ENCODE data around the gene ARID1A.
"Not testable (repeated sequence)": the region's sequence is repeated elsewhere in the genome, so short reads cannot be mapped to it uniquely, and the experiment has no call there.

Gene ARID1A

DNA sequence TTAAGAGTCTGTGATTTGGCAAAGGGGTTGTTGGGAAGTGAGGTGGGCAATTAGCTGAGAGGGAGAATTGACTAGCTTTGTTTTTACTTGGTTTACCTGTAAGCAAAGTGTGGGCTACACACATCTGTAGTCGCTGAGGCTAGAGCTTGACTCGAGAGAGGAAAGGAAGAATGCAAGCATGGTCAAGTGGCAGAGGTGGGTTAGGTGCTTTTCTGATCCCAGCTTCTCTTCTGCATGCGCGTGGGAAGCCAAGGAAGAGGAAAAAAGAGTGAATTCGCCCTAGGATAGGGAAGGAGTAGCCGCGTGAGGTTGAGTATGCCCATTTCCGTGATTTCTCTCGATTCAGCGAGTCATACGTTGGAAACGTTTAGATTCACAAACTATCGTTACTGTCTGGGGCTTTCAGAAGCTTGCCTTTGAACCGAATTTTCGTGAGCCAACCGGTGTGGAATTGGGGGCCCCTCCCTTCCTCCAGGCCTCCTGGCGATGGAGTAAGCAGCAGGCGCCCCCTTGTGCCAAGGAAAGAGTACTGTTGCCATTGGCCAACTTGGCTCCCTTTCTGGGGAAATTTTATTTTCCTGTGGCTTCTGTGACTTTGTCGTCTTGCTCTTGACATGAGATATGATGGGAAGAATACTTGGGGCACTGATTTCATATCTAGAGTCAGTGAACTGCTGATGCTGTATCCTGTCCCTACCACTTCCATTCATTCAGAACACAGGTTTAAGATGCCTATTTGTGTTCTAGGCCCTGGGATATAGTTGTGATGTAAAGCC is 93.2 kb downstream of the ARID1A start:
- peak; percentile 87 for DNase-seq

DNA sequence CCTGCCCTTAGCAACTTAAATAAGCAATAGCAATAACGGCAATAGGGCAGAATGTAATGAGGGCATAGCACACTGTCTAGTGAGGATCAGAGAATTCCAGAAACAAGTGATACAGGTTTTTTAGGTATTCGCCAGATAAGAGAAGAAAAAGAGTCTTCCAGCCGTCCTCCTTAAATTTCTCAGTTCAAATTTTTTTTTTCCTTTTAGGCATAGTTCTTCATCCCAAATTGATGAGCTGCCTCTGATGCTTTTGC is 93.7 kb downstream of the ARID1A start:
- no peak for DNase-seq

- DNase-seq = no peak
These were observed 94.1 kb downstream of the ARID1A start for GRCh38 chr1:26789931-26790330.

- no peak for DNase-seq
These were observed 94.7 kb downstream of the ARID1A start for GRCh38 chr1:26790551-26790953.

GRCh38 chr1:26791148-26791547 is 95.3 kb downstream of the ARID1A start:
- DNase-seq = no peak

GRCh38 chr1:26791626-26792025 is 95.8 kb downstream of the ARID1A start:
- DNase-seq = no peak

GRCh38 chr1:26792924-26793323 is 97.1 kb downstream of the ARID1A start:
- DNase-seq = no peak

GRCh38 chr1:26794391-26794790 is 98.6 kb downstream of the ARID1A start:
- DNase-seq = no peak

GRCh38 chr1:26797627-26798026 is 101.8 kb downstream of the ARID1A start:
- DNase-seq = no peak

DNA sequence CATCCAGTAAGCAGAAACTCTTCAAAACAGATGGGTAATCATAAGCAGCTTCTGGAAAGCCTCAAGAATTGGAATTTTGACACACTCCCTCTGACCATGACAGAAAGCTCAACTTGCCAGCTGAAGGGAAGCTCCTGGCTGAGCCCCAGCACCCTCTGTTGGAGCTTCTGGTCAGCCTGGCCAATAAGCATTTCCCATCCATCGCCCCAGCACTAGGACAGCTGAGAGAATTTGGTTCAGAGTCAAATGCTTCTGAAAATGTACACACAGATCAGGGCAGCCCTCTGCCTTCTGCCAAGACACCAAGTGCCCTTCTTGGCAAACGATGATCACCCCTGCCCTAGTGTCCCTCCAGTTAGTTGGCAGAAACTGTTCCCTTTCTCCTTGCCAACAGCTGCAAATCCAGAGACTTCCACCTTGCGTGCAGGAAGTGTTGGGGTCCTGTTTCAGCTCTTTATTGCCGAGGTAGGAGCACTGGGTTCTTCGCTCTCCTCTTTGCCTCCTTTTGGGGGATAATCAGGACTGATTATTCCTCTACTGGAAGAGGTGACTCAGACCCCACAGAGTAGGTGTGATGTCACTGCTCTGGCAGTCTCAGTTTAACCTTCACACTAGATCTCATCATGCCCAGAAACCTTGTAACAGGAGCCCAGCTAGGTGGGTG is 103.8 kb downstream of the ARID1A start:
- peak; percentile 73 for DNase-seq

DNA sequence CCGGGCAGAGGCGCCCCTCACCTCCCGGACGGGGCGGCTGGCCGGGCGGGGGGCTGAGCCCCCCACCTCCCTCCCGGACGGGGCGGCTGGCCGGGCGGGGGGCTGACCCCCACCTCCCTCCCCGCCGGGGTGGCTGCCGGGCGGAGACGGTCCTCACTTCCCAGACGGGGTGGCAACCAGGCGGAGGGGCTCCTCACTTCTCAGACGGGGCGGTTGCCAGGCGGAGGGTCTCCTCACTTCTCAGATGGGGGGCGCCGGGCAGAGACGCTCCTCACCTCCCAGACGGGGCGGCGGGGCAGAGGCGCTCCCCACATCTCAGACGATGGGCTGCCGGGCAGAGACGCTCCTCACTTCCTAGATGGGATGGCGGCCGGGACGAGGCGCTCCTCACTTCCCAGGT is 108.1 kb downstream of the ARID1A start:
- not testable (repeated sequence) for DNase-seq

DNA sequence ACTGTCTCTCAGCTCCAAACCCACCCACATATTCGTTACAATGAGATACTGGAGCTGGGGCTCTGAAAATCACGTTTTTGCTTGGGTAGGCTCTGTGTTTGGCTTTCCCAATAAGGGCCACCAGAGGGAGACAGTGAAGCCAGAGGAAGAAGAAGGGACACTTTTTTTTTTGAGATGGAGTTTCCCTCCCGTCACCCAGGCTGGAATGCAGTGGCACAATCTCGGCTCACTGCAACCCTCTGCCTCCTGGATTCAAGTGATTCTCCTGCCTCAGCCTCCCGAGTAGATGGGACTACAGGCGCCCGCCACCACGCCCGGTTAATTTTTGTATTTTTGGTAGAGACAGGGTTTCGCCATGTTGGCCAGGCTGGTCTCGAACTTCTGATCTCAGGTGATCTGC is 114.3 kb downstream of the ARID1A start:
- DNase-seq = peak; percentile 61

DNA sequence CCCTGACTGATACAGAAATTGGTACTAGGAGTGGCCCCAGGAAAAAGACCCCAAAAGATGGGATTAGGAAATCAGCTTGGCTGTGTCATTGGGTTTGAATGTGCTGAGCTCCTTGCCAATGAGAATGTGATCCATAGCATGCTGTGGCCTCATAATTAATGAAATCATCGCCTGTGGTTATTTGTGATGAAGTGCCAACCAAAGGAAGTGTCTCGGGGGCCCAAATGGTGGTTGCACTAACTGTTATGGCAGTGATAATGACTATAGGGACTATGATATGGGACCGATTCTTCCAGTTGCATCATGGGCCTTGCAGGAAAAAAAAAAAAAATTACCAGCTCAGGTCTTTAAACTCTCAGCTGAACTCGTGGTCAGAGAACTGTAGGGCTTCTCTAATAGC is 115.2 kb downstream of the ARID1A start:
- DNase-seq = peak; percentile 43

DNA sequence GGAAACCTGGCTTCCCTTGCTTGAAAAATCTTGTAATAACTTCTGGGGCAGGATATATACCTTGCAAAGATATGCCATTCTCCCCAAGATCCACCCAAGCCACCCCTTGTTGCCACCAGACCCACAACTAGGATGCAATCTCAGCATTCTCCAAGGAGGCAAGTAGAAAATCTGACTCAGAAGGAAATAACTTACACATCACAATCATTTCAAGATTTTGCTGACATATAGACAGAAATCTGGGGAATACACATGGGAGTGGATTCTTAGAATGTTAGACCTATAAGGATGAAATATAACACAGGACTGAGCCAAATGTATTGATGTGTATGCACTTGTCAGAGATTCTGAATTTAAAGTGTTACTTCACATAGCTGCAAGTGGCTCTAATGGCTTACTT is 115.9 kb downstream of the ARID1A start:
- peak; percentile 28 for DNase-seq

GRCh38 chr1:26814377-26814776 is 118.6 kb downstream of the ARID1A start:
- no peak for DNase-seq

DNA sequence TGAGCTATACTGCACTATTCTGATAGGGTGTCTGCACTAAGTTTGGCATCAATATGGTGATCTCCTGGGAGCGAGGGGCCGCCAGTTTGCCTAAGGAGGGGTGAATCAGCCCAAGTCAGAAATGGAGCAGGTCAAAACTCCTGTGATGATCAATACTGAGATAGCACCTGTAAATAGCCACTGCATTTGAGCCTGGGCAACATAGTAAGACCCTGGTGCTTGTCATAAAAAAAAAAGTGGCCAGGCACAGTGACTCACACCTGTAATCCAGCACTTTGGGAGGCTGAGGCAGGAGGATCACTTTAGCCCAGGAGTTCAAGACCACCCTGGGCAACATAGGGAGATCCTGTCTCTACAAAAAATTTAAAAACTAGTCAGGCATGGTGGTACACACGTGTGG is 119.1 kb downstream of the ARID1A start:
- DNase-seq = no peak

DNA sequence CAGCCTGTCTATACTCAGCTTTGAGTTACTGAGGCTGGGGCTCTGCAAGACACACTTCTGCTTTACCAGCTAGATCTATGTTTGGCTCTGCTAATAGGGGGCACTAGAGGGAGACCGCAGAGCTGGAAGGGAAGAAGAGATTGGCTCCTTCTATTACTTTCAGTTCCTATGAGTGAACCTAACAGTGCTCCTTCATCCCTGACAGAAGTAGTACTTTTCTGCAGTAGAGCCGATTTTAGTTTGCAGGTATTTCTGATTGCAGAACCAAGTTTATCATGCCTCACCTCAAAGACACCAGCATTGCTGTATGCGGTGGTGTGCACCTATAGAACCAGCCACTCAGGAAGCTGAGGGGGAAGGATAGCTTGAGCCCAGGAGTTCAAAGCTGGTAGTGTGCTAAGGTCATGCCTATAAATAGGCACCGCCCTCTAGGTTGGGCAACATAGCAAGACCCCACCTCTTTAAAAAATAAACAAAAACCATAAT is 125.0 kb downstream of the ARID1A start:
- DNase-seq = no peak

DNA sequence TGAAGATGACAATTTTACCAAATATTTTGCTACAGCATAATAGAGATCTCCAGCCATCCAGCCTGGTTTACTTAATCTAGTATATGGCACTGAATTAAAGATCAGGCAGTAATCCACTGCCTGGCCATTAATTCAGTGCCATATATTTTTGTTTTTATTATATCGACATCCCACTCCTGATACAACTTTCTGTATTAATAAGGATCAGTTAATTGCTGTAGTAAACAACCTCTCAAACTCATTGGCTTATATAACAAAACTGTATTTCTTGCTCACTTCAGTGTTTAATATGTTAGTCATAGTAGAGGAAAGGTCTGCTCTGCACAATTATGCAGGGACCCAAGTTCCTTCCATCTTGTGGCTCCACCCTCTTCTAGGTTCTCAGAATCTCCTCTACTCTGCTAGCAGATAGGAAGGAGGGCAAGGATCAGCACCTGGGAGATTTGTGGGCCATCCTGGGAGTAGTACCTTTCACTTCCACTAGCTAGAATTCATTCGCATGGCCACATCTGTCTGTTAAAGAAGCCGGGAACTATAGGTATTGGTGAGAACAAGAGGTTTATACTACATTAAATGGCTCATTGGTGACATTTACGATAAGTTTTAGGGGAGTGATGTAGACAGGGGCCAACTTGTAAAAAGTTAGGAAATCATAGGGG is 127.1 kb downstream of the ARID1A start:
- DNase-seq = no peak

DNA sequence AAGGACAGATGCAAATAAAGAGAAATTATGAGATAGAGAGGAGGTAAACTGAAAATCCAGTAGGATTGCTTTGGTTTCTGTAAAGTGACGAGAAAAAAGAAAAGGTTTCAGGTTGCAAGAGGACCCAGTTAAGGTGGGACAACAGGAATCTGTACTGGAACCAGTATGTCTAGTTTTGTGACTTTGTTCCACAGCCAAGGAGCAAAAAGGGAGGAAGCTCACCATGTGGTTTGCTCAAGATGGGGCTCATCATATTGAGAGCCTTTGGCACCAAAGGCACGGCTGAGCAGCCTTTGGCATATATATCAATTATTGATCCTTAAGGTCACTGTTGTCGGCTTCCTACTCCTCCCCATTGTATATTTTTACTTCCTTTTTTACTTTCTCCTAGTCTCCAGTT is 128.9 kb downstream of the ARID1A start:
- DNase-seq = no peak

GRCh38 chr1:26826261-26827105 is 130.7 kb downstream of the ARID1A start, which contains the start of gene ZDHHC18:
Gene ZDHHC18, plus strand, starts transcription at chr1:26826688. Its CDS starts 117 bp downstream, at chr1:26826805.
- peak; percentile 49 for DNase-seq

- DNase-seq = no peak
These were observed 131.3 kb downstream of the ARID1A start for GRCh38 chr1:26827106-26827604.

GRCh38 chr1:26827663-26828062 is 131.8 kb downstream of the ARID1A start:
- DNase-seq = no peak

DNA sequence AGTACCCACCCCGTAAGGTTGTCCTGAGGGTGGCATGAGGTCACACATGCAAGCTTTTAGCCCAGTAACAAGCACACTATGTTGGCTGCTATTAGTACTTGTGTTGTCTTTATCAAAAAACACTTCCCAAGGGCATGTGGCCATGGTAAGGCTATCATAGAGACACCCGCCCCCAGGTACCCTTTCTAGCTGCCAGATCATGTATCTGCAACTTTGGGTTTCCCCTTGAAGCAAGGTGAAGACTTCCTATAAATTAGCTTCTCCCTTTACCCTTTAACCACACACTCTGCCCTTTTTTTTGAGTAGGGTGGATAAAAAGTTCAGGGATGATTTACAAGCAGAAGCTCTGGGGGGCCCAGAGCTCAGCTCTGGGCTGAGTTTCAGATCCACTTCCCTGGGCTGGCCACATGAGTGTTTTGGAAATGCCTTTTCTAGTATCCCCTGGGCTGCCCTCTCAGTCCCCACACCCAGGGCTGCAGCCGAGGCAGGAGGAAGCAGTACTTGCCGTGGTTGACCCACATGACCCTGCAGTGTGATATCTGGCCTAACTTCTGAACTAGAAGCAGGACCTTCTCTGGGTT is 132.7 kb downstream of the ARID1A start:
- no peak for DNase-seq

All from fibroblast of skin of right quadriceps (primary cell).